ENCODE measurements around the gene KANSL2. TPM values are rescaled to one million over a fixed set of nuclear protein-coding genes. Genes with fewer than 3 reads are reported as not detected.
"Not testable (repeated sequence)": the region's sequence is repeated elsewhere in the genome, so short reads cannot be mapped to it uniquely, and the experiment has no call there.

Gene KANSL2, protein sequence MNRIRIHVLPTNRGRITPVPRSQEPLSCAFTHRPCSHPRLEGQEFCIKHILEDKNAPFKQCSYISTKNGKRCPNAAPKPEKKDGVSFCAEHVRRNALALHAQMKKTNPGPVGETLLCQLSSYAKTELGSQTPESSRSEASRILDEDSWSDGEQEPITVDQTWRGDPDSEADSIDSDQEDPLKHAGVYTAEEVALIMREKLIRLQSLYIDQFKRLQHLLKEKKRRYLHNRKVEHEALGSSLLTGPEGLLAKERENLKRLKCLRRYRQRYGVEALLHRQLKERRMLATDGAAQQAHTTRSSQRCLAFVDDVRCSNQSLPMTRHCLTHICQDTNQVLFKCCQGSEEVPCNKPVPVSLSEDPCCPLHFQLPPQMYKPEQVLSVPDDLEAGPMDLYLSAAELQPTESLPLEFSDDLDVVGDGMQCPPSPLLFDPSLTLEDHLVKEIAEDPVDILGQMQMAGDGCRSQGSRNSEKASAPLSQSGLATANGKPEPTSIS
- 37.5 TPM for total RNA-seq (ENCODE audit: unreplicated experiment)
- long read RNA-seq, partial matches to known transcripts: 2 of 16 reads
- long read RNA-seq, other reads (novel, unspliced or antisense): 14 of 16 reads

DNA sequence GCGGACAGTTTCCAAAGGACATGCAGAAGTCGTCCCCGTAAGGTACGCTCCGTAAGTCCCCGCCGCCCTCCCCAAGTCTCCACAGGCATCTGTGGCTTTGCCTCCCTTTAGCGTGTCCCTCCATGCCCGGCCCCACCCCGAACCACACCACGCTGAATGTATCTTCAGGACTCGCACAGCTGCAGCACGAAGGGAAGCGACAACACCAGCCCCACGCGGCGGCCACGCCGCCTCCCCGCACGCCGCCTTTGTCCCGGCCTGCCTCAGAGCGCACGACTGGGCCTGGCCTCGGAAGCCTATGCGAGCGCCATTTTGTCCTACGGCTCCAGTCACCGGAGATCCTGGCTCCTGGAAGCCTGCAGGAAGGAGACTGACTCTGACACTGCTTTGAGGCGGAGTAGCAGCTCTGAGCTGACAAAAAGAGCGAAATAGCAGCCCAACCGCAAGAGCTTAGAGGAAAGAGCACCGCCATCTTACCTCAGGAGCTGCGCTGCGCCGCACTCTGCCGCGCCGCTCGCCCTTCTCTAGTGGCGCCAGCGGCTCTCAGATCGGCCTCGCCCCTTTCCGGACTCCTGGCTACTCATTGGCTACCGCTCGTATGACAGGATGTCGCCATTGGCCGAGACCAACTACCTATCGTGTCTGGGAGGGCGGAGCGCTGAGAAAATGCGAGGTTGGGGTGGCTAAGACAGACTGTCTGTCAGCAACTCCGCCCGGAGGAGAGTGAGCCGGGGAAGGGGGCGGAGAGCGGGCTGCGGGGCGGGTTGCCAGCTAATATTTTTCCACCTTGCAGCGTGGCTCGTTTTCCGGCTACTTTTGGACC, at the start of gene KANSL2:
Gene KANSL2, minus strand, starts transcription at position 529 of the 823 bp plus-strand sequence. CDS start 606 bp downstream, outside the sequence.
- H3K36me3 Mint-ChIP-seq (ENCODE audit: low read depth, unreplicated experiment): peaks cover 15% of the 10 kb centered on the region
- DNase-seq (ENCODE audit: low spot score): peak; percentile 94
- TF ChIP-seq, protein P1, sequence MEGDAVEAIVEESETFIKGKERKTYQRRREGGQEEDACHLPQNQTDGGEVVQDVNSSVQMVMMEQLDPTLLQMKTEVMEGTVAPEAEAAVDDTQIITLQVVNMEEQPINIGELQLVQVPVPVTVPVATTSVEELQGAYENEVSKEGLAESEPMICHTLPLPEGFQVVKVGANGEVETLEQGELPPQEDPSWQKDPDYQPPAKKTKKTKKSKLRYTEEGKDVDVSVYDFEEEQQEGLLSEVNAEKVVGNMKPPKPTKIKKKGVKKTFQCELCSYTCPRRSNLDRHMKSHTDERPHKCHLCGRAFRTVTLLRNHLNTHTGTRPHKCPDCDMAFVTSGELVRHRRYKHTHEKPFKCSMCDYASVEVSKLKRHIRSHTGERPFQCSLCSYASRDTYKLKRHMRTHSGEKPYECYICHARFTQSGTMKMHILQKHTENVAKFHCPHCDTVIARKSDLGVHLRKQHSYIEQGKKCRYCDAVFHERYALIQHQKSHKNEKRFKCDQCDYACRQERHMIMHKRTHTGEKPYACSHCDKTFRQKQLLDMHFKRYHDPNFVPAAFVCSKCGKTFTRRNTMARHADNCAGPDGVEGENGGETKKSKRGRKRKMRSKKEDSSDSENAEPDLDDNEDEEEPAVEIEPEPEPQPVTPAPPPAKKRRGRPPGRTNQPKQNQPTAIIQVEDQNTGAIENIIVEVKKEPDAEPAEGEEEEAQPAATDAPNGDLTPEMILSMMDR (IDR thresholded peaks at IDR 0.05; ENCODE audit: unreplicated experiment): no peak
- H3K27ac Mint-ChIP-seq (ENCODE audit: unreplicated experiment): peak within 1 kb of the TSS; percentile 80
- H3K4me1 Mint-ChIP-seq (ENCODE audit: unreplicated experiment): peaks cover 34% of the 10 kb centered on the region
- no peaks in the 10 kb centered on the region for H3K9me3 Mint-ChIP-seq (ENCODE audit: unreplicated experiment)
- peaks cover 7% of the 10 kb centered on the region for H3K27me3 Mint-ChIP-seq (ENCODE audit: unreplicated experiment)
- H3K4me3 Mint-ChIP-seq (ENCODE audit: unreplicated experiment): peak within 1 kb of the TSS; percentile 98

DNA sequence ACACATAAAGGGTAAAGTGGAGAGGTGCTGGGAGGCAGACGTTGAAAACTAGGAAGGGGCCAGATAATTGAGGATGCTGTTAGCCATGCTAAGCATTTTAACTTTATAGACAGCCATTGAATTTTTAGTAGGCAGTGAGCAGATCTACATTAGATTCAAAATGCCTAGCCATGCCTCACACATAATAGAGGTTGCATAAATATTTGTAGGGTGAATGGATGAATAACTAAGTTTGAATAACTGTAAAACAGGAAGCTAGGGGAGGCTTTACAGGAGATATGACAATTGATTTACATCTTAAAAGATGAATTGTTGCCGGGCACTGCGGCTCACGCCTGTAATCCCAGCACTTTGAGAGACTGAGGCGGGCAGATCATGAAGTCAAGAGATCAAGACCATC, 46.8 kb upstream of the KANSL2 start:
- peaks cover 3% of the 10 kb centered on the region for H3K27me3 Mint-ChIP-seq (ENCODE audit: unreplicated experiment)
- no peaks in the 10 kb centered on the region for H3K9me3 Mint-ChIP-seq (ENCODE audit: unreplicated experiment)
- H3K4me3 Mint-ChIP-seq (ENCODE audit: unreplicated experiment): no peak overlapping the region
- no peaks in the 10 kb centered on the region for H3K36me3 Mint-ChIP-seq (ENCODE audit: low read depth, unreplicated experiment)
- TF ChIP-seq, protein P1 (IDR thresholded peaks at IDR 0.05; ENCODE audit: unreplicated experiment): no peak
- DNase-seq (ENCODE audit: low spot score): no peak
- peaks cover 2% of the 10 kb centered on the region for H3K4me1 Mint-ChIP-seq (ENCODE audit: unreplicated experiment)
- no peak overlapping the region for H3K27ac Mint-ChIP-seq (ENCODE audit: unreplicated experiment)

DNA sequence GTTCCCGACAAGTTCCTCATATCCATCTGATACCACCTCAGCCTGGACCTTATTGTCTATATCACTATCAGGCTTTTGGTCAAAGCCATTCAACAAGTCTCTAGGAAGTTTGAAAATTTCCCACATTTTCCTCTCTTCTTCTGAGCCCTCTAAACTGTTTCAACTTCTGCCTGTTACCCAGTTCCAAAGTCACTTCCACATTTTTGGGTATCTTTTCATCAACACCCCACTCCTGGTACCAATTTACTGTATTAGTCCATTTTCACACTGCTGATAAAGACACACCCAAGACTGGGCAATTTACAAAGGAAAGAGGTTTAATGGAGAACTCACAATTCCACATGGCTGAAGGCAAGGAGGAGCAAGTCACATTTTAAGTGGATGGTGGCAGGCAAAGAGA, 38.7 kb upstream of the KANSL2 start:
- not testable (repeated sequence) for H3K27me3 Mint-ChIP-seq (ENCODE audit: unreplicated experiment); H3K9me3 Mint-ChIP-seq (ENCODE audit: unreplicated experiment); H3K27ac Mint-ChIP-seq (ENCODE audit: unreplicated experiment); DNase-seq (ENCODE audit: low spot score); H3K4me3 Mint-ChIP-seq (ENCODE audit: unreplicated experiment)
- Mint-ChIP-seq H3K36me3 (ENCODE audit: low read depth, unreplicated experiment) (peaks cover 26% of the 10 kb centered on the region), H3K4me1 (ENCODE audit: unreplicated experiment) (peaks cover 12% of the 10 kb centered on the region)

DNA sequence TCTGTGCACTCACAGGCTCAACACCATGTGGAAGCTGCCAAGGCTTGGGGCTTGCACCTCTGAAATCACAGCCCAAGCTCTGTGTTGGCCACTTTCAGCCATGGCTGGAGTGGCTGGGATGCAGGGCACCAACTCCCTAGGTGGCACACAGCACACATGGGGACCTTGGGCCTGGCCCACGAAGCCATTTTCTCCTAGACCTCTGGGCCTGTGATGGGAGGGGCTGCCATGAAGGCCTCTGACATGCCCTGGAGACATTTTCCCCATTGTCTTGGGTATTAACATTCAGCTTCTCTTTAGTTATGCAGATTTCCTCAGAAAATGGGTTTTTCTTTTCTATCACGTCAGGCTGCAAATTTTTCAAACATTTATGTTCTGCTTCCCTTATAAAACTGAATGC, 38.1 kb upstream of the KANSL2 start:
- H3K4me3 Mint-ChIP-seq (ENCODE audit: unreplicated experiment); H3K27ac Mint-ChIP-seq (ENCODE audit: unreplicated experiment); H3K9me3 Mint-ChIP-seq (ENCODE audit: unreplicated experiment); H3K27me3 Mint-ChIP-seq (ENCODE audit: unreplicated experiment); DNase-seq (ENCODE audit: low spot score): not testable (repeated sequence)
- Mint-ChIP-seq H3K36me3 (ENCODE audit: low read depth, unreplicated experiment) (peaks cover 27% of the 10 kb centered on the region), H3K4me1 (ENCODE audit: unreplicated experiment) (peaks cover 16% of the 10 kb centered on the region)

DNA sequence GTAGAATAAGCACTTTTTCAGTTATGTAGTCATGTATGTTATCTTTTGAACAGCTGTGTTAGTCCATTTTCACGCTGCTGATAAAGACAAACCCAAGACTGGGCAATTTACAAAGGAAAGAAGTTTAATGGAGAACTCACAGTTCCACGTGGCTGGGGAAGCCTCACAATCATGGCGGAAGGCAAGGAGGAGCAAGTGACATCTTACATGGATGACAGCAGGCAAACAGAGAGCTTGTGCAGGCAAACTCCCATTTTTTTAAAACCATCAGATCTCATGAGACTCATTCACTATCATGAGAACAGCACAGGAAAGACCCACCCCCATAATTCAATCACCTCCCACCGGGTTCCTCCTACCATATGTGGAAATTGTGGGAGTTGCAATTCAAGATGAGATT, 37.0 kb upstream of the KANSL2 start:
- Mint-ChIP-seq H3K27ac (ENCODE audit: unreplicated experiment) (peak overlapping the region; percentile 36), H3K4me1 (ENCODE audit: unreplicated experiment) (peaks cover 27% of the 10 kb centered on the region), H3K4me3 (ENCODE audit: unreplicated experiment) (peak overlapping the region; percentile 68), H3K36me3 (ENCODE audit: low read depth, unreplicated experiment) (peaks cover 31% of the 10 kb centered on the region), H3K27me3 (ENCODE audit: unreplicated experiment) (peaks cover 13% of the 10 kb centered on the region)
- not testable (repeated sequence) for DNase-seq (ENCODE audit: low spot score); H3K9me3 Mint-ChIP-seq (ENCODE audit: unreplicated experiment)

DNA sequence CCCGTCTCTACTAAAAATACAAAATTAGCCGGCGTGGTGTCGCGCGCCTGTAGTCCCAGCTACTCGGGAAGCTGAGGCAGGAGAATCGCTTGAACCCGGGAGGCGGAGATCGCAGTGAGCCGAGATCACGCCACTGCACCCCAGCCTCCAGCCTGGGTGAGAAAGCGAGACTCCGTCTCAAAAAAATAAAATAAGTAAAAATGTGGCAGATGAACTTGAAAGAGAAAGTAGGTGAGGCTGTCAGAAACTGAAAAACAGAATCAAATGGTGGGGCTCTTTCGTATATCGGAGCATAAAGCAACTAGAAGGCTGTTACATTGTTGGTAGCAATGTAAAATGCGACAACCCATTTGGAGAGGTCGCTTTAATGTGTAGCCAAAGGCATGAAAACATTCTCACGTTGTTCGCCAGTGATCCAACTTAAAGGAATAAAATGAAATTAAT, 35.2 kb upstream of the KANSL2 start:
- Mint-ChIP-seq H3K36me3 (ENCODE audit: low read depth, unreplicated experiment) (peaks cover 35% of the 10 kb centered on the region), H3K27ac (ENCODE audit: unreplicated experiment) (peak overlapping the region; percentile 99), H3K4me3 (ENCODE audit: unreplicated experiment) (peak overlapping the region; percentile 97), H3K9me3 (ENCODE audit: unreplicated experiment) (peaks cover 4% of the 10 kb centered on the region), H3K4me1 (ENCODE audit: unreplicated experiment) (peaks cover 32% of the 10 kb centered on the region), H3K27me3 (ENCODE audit: unreplicated experiment) (peaks cover 13% of the 10 kb centered on the region)
- TF ChIP-seq, protein P1 (IDR thresholded peaks at IDR 0.05; ENCODE audit: unreplicated experiment): no peak
- DNase-seq (ENCODE audit: low spot score): no peak

Data from endothelial cell (in vitro differentiated cells).